Activated CD4-positive, alpha-beta memory T cell treated with anti-CD3 and anti-CD28 coated beads for 36 hours (primary cell): ENCODE results near the gene MAT1A. TPM values are rescaled to one million over a fixed set of nuclear protein-coding genes. Genes with fewer than 3 reads are reported as not detected.

Source experiments
- CTCF ChIA-PET: fragments of 350-600 bp; sonication (Branson Sonifier 250); formaldehyde crosslinking; loops from one replicate; lab custom pipeline; 2021; ENCODE audit warnings: antibody characterized with exemption, inconsistent platforms; lab: Charles Lee
- POLR2A ChIA-PET: fragments of 350-600 bp; sonication (Branson Sonifier 250); formaldehyde crosslinking; loops from one replicate; lab custom pipeline; 2021; ENCODE audit warnings: antibody characterized with exemption; lab: Charles Lee
- DNase-seq: peaks from one replicate; pipeline ENCODE4 v3.0.0-alpha.2; 2020
- H3K27ac Mint-ChIP-seq: one replicate; pipeline ENCODE4 v1.8.0; 2021; ENCODE audit warnings: mixed read lengths
- H3K27me3 Mint-ChIP-seq: one replicate; pipeline ENCODE4 v1.8.0; 2021; ENCODE audit warnings: mixed read lengths
- H3K36me3 Mint-ChIP-seq: one replicate; pipeline ENCODE4 v1.8.0; 2021; ENCODE audit warnings: mixed read lengths
- H3K4me1 Mint-ChIP-seq: one replicate; pipeline ENCODE4 v1.8.0; 2021; ENCODE audit warnings: low read depth, mixed read lengths
- H3K4me3 Mint-ChIP-seq: one replicate; pipeline ENCODE4 v1.8.0; 2021; ENCODE audit warnings: mild to moderate bottlenecking, mixed read lengths
- H3K9me3 Mint-ChIP-seq: one replicate; pipeline ENCODE4 v1.8.0; 2021; ENCODE audit warnings: mixed read lengths
- intact Hi-C: fragments of 100-400 bp; cut with micrococcal nuclease; formaldehyde crosslinking; loops from one replicate; pipeline ENCODE4 v1.15.1; 2023
- total RNA-seq, 2 experiments: library from RNA; stranded (reverse); gene quantifications; one replicate each; pipeline ENCODE4 v1.2.3, GENCODE V29; 2021

Gene MAT1A
- total RNA-seq, 2 experiments from 2014 or later = not detected

- H3K9me3 Mint-ChIP-seq = no peaks in the 10 kb centered on the region
- no peaks in the 10 kb centered on the region for H3K4me1 Mint-ChIP-seq
- no peaks in the 10 kb centered on the region for H3K36me3 Mint-ChIP-seq
- DNase-seq = no peak
- no peak overlapping the region for H3K4me3 Mint-ChIP-seq
- intact Hi-C loops = no loop called here
- H3K27me3 Mint-ChIP-seq = no peaks in the 10 kb centered on the region
- ChIA-PET CTCF (interaction anchor here (0.8 kb wide), 2 partner anchors 19 to 550 kb away, joined by 3 read pairs; no protein-coding TSS in a partner anchor), POLR2A (no interaction called here)
- H3K27ac Mint-ChIP-seq = no peak overlapping the region
These were observed 9.2 kb downstream of the MAT1A start for GRCh38 chr10:80280071-80280800.

- Mint-ChIP-seq H3K27me3 (no peaks in the 10 kb centered on the region), H3K4me1 (no peaks in the 10 kb centered on the region), H3K9me3 (no peaks in the 10 kb centered on the region), H3K27ac (no peak overlapping the region), H3K4me3 (no peak overlapping the region), H3K36me3 (no peaks in the 10 kb centered on the region)
- ChIA-PET POLR2A (no interaction called here), CTCF (no interaction called here)
- DNase-seq = no peak
- intact Hi-C loops = no loop called here
These were observed 10.3 kb downstream of the MAT1A start for GRCh38 chr10:80279146-80279545.

GRCh38 chr10:80278480-80278879 lies 11.0 kb downstream of the MAT1A start:
- H3K27me3 Mint-ChIP-seq = no peaks in the 10 kb centered on the region
- H3K27ac Mint-ChIP-seq = no peak overlapping the region
- H3K4me3 Mint-ChIP-seq = no peak overlapping the region
- H3K9me3 Mint-ChIP-seq = no peaks in the 10 kb centered on the region
- intact Hi-C loops = no loop called here
- ChIA-PET CTCF (no interaction called here), POLR2A (no interaction called here)
- no peaks in the 10 kb centered on the region for H3K36me3 Mint-ChIP-seq
- DNase-seq = no peak
- H3K4me1 Mint-ChIP-seq = no peaks in the 10 kb centered on the region

- intact Hi-C loops = no loop called here
These were observed 11.7 kb downstream of the MAT1A start for GRCh38 chr10:80277567-80278250.

GRCh38 chr10:80277016-80277415 lies 12.4 kb downstream of the MAT1A start:
- CTCF ChIA-PET = no interaction called here

More at GRCh38 chr10:80277567-80278250, 11.7 kb downstream of the MAT1A start:
- ChIA-PET CTCF (no interaction called here), POLR2A (no interaction called here)
- Mint-ChIP-seq H3K27me3 (no peaks in the 10 kb centered on the region), H3K4me3 (no peak overlapping the region), H3K9me3 (no peaks in the 10 kb centered on the region), H3K36me3 (no peaks in the 10 kb centered on the region), H3K27ac (no peak overlapping the region), H3K4me1 (no peaks in the 10 kb centered on the region)
- DNase-seq = no peak

GRCh38 chr10:80276335-80276734 lies 13.1 kb downstream of the MAT1A start:
- no peaks in the 10 kb centered on the region for H3K36me3 Mint-ChIP-seq
- H3K4me3 Mint-ChIP-seq = no peak overlapping the region
- CTCF ChIA-PET = no interaction called here
- no peak overlapping the region for H3K27ac Mint-ChIP-seq
- DNase-seq = no peak
- POLR2A ChIA-PET = no interaction called here
- intact Hi-C loops = no loop called here
- H3K27me3 Mint-ChIP-seq = no peaks in the 10 kb centered on the region
- no peaks in the 10 kb centered on the region for H3K9me3 Mint-ChIP-seq
- no peaks in the 10 kb centered on the region for H3K4me1 Mint-ChIP-seq

More at GRCh38 chr10:80277016-80277415, 12.4 kb downstream of the MAT1A start:
- Mint-ChIP-seq H3K27ac (no peak overlapping the region), H3K36me3 (no peaks in the 10 kb centered on the region), H3K9me3 (no peaks in the 10 kb centered on the region), H3K27me3 (no peaks in the 10 kb centered on the region), H3K4me1 (no peaks in the 10 kb centered on the region), H3K4me3 (no peak overlapping the region)
- POLR2A ChIA-PET = no interaction called here
- intact Hi-C loops = no loop called here
- no peak for DNase-seq

- DNase-seq = no peak
- H3K4me3 Mint-ChIP-seq = no peak overlapping the region
- POLR2A ChIA-PET = no interaction called here
- H3K27ac Mint-ChIP-seq = no peak overlapping the region
- CTCF ChIA-PET = no interaction called here
- H3K36me3 Mint-ChIP-seq = no peaks in the 10 kb centered on the region
- no peaks in the 10 kb centered on the region for H3K27me3 Mint-ChIP-seq
- intact Hi-C loops = no loop called here
- no peaks in the 10 kb centered on the region for H3K9me3 Mint-ChIP-seq
- H3K4me1 Mint-ChIP-seq = no peaks in the 10 kb centered on the region
These were observed 13.7 kb downstream of the MAT1A start for GRCh38 chr10:80275756-80276155.

GRCh38 chr10:80275135-80275498 lies 14.3 kb downstream of the MAT1A start:
- Mint-ChIP-seq H3K27ac (no peak overlapping the region), H3K27me3 (no peaks in the 10 kb centered on the region), H3K4me3 (no peak overlapping the region), H3K4me1 (no peaks in the 10 kb centered on the region), H3K36me3 (no peaks in the 10 kb centered on the region), H3K9me3 (no peaks in the 10 kb centered on the region)
- CTCF ChIA-PET = interaction anchor here (0.5 kb wide), 1 partner anchor 9 kb away, joined by 3 read pairs; no protein-coding TSS in a partner anchor
- intact Hi-C loops = no loop called here
- POLR2A ChIA-PET = no interaction called here
- no peak for DNase-seq

- no peaks in the 10 kb centered on the region for H3K27me3 Mint-ChIP-seq
- no peaks in the 10 kb centered on the region for H3K36me3 Mint-ChIP-seq
- no peaks in the 10 kb centered on the region for H3K9me3 Mint-ChIP-seq
- DNase-seq = no peak
- ChIA-PET POLR2A (no interaction called here), CTCF (interaction anchor here (0.5 to 1.9 kb wide), 2 partner anchors 9 to 14 kb away, joined by 3 to 7 read pairs; no protein-coding TSS in a partner anchor)
- H3K4me1 Mint-ChIP-seq = no peaks in the 10 kb centered on the region
- no peak overlapping the region for H3K4me3 Mint-ChIP-seq
- H3K27ac Mint-ChIP-seq = no peak overlapping the region
- intact Hi-C loops = no loop called here
These were observed 14.9 kb downstream of the MAT1A start for GRCh38 chr10:80274396-80275134.

- no peak for DNase-seq
- Mint-ChIP-seq H3K27ac (no peak overlapping the region), H3K27me3 (no peaks in the 10 kb centered on the region), H3K36me3 (no peaks in the 10 kb centered on the region), H3K4me1 (no peaks in the 10 kb centered on the region), H3K9me3 (no peaks in the 10 kb centered on the region), H3K4me3 (no peak overlapping the region)
- ChIA-PET POLR2A (no interaction called here), CTCF (interaction anchor here (1.9 kb wide), 1 partner anchor 13 kb away, joined by 7 read pairs; no protein-coding TSS in a partner anchor)
- intact Hi-C loops = no loop called here
These were observed 15.8 kb downstream of the MAT1A start for GRCh38 chr10:80273523-80274170.

GRCh38 chr10:80272793-80273522 lies 16.5 kb downstream of the MAT1A start:
- CTCF ChIA-PET = interaction anchor here (1.9 kb wide), 1 partner anchor 12 kb away, joined by 7 read pairs; no protein-coding TSS in a partner anchor
- no peak overlapping the region for H3K27ac Mint-ChIP-seq
- no peaks in the 10 kb centered on the region for H3K9me3 Mint-ChIP-seq
- H3K27me3 Mint-ChIP-seq = no peaks in the 10 kb centered on the region
- intact Hi-C loops = no loop called here
- no peaks in the 10 kb centered on the region for H3K4me1 Mint-ChIP-seq
- POLR2A ChIA-PET = no interaction called here
- no peak overlapping the region for H3K4me3 Mint-ChIP-seq
- no peak for DNase-seq
- no peaks in the 10 kb centered on the region for H3K36me3 Mint-ChIP-seq
